GM18507 (cell line): ENCODE results near the gene CCDC88C.
"Not testable (repeated sequence)": the region's sequence is repeated elsewhere in the genome, so short reads cannot be mapped to it uniquely, and the experiment has no call there.

ENCODE experiments used
- DNase-seq: peaks from one replicate; pipeline ENCODE4 v3.0.0; 2011; ENCODE audit warnings: low read depth; ENCODE audit not compliant: insufficient read length; ENCODE audit errors: extremely low spot score
- FAIRE-seq: peaks from 2 replicates; lab custom pipeline; 2011; peaks lifted over from hg19 to GRCh38; lab: Jason Lieb, UNC

Gene CCDC88C

GRCh38 chr14:91417120-91417982 lies at the start of gene CCDC88C:
CCDC88C (minus strand) TSS chr14:91417820; CDS start chr14:91417690, 130 bp downstream.
- DNase-seq (peak; percentile 44), FAIRE-seq (no peak)

DNA sequence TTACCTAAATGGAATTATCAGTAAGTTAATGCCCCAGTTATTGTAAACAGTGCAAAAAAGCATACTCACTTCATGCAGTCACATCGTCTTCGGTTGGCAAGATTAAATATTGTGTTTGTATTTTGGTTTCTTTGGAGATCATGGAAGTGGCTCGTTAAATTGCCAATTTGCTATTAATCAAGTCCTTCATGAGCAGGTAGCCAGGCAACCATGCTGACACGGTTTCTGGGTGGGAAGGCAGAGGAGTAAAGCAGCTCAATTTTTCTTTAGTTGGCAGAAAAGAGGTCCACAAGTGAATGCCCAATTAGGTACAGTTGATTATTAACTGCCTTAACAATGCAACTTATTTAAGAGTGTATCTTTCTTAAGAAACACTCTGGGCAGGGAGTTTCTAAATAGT lies 48.6 kb upstream of the CCDC88C start:
- no peak for DNase-seq
- no peak for FAIRE-seq

- DNase-seq (no peak), FAIRE-seq (no peak)
Measured at GRCh38 chr14:91464615-91465205, 47.1 kb upstream of the CCDC88C start.

- no peak for FAIRE-seq
- DNase-seq, result no peak
Measured at GRCh38 chr14:91458612-91459011, 41.0 kb upstream of the CCDC88C start.

DNA sequence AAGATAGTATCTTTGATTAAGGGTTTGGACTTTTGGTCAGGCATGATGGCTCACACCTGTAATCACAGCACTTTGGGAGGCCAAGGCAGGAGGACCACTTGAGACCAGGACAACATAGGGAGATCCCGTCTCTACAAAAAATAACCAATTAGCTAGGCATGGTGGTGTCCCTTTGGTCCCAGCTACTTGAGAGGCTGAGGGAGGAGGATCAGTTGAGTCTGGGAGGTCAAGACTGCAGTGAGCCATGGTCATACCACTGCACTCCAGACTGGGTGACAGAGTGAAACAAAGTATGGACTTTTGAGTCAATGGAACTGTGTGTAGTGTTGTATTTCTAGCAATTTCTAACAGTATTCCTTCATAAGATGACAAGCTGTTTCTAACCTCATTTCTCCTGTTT lies 38.7 kb upstream of the CCDC88C start:
- no peak for DNase-seq
- no peak for FAIRE-seq

DNA sequence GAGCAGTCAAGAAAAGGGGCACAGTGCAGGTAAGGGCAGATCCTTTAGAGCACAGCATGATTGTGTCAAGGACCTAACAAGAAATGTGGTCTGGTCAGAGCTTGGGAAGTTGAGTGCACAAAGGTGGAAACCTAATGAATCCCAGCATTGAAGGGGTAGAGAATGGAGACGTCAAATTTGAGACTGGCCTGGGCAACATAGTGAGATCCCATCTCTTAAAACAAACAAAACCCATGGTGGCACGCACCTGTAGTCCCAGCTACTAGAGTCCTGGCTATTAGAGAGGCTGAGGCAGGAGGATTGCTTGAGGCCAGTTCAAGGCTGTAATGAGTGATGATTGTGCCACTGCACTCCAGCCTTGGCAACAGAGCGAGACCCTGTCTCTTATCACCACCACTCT lies 37.0 kb upstream of the CCDC88C start:
- DNase-seq (no peak), FAIRE-seq (no peak)

DNA sequence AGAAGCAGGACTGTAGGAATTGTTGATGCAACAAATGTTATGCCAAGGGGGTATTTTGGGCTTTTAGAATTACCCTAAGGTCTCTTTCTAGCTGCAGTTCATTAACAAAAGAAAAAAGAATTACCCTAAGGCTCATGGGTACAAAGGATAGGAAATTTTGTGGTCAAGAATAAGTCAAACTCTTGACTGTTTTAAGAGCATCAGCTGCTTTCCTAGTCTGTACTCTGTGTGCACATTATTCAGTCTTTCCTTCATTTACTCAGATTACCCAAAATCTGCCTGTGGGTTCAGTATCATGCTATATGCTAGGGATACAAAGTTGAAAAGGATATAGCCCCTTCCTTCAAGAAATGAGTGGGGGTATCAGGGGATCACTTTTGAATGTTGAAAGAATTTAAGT lies 36.5 kb upstream of the CCDC88C start:
- DNase-seq, result no peak
- FAIRE-seq, result no peak

DNA sequence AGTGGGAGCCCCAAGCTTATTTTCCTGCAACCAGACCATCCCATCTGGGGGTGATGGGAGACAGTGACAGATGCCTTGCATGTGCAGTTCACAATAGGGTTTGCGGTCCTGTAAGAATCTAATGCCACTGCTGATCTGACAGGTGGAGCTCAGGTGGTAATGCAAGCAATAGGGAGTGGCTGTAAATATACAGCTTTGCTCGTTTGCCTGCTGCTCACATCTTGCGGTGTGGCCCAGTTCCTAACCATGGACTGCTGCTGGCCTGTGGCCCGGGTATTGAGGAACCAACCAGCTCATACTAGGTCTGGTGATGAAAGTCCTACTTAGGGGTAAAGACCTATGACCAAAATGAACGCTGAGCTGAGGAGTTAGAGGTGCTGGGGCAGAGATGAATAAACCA lies 36.1 kb upstream of the CCDC88C start:
- FAIRE-seq (no peak), DNase-seq (no peak)

DNA sequence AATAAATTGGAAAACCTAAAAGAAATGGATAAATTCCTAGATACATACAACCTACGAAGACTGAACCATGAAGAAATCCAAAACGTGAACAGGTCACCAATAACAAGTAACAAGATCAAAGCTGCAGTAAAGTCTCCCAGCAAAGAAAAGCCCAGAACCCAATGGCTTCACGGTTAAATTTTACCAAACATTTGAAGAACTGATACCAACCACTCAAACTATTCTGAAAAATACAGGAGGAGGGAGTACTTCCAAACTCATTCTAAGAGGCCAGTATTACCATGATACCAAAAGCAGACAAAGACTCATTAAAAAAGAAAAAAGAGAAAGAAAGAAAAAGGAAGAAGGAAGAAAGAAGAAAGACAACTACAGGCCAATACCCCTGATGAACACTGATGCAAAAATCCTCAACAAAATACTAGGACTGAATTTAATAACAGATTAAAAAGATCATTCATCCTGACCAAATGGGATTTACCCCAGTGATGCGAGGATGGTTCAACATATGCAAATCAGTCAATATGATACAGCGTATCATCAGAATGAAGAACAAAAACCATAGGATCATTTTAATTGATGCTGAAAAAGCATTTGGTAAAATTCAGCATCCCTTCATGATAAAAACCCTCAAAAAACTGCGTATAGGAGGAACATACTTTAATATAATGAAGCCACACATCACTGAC lies 26.9 kb upstream of the CCDC88C start:
- peak; percentile 65 for FAIRE-seq
- no peak for DNase-seq

- FAIRE-seq (no peak), DNase-seq (no peak)
Measured at GRCh38 chr14:91439345-91439744, 21.7 kb upstream of the CCDC88C start.

DNA sequence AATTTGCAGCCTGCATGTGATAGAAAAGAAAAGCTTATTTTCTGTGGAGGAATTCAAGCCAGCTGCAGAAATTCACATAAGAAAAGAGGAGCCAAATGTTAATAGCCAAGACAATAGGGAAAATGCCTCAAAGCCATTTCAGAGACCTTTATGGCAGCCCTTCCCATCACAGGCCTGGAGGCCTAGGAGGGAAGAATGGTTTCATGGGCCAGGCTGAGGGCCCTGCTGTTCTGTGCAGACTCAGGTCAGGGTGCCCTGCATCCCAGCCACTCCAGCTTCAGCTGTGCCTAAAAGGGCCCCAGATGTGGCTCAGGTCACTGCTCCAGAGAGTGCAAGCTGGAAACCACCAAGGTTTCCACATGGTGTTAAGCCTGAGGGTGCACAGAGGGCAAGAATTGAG lies 21.2 kb upstream of the CCDC88C start:
- DNase-seq, result no peak
- no peak for FAIRE-seq

GRCh38 chr14:91436266-91436665 lies 18.6 kb upstream of the CCDC88C start:
- not testable (repeated sequence) for DNase-seq, FAIRE-seq

DNA sequence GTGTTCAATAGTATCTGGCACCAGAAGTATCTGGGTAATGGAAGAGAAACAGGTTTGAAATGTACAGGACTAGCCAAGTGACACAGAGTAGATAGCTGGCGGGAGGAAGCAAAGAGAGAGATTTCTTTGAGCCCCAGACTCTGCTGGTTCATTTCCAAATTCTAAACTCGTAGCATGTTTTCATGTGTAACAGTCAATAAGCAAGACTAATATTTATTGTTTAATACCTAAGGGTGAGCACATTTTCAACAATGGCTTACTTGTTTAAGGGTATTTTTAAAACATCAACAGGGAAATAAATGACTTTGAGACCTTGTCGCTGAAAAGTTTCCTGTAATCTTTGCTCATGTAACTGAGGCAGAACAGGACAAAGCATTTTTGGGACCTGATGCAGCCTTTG lies 11.8 kb upstream of the CCDC88C start:
- DNase-seq, result no peak
- no peak for FAIRE-seq

DNA sequence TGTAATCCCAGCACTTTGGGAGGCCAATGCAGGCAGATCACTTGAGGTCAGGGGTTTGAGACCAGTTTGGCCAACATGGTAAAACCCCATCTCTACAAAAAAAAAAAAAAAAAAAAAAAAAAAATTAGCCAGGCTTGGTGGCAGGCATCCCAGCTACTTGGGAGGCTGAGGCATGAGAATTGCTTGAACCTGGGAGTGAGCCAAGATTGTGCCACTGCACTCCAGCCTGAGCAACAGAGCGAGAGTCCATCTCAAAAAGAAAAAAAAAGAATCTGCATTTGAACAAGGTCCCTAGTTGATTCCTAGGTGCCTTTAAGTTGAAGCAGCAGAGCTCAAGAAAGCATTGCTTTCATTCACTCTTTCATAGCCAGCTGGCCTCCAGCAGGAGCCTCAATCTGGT lies 11.3 kb upstream of the CCDC88C start:
- not testable (repeated sequence) for DNase-seq, FAIRE-seq

- not testable (repeated sequence) for DNase-seq, FAIRE-seq
Measured at GRCh38 chr14:91425531-91425944, 7.9 kb upstream of the CCDC88C start.

DNA sequence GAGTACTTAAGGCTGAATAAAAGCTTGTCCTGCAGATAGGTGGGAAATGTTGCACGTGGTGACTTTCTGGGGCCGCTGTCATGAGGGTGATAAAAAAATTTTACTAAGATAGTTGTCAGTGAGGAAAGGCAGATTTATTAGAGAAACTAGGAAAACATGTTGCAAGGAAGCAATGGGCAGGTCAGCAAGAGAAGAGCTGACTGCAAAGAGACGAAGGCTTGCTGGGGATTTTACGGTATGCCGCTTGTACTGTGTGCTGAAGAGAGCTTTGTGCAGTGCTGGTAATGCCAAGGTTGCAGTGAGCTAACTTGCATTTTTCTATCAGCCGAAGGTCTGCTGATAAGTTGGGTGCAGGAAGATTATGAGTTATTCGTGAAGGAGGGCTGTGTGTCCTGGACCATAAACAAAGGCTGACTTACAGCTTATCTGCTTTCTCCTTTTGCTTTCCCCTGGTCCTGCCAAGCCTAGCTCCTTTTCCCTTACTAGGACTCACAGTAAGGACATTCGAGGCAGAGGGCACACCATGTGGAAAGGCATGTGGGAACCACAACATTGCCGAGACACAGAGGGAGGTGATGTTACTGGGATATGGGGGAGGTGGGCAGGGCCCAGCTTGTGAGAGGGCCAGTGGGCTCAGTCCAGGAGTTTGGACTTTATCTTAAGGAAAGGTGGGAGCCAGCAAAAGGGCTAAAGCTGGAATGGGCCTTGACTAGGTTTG lies 7.4 kb upstream of the CCDC88C start:
- no peak for DNase-seq
- no peak for FAIRE-seq

DNA sequence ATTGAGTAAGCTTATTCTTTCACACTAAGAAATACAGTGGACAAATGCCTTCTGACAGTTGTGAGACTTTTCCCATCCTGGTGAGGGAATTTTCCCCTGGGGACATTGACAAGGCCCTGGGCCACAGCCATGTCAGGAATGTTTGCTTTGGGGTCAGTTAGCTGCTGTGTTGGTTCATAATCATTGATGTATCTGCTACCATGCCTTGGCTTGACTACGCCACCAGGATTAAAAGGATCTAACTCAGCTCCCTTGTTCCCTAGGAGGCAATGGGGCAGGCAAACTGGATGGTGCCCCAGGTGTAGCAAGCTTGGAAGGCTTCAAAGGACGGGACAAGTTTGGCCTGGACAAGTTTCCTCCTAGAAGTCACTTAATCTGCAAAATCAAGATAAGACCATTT lies 3.1 kb upstream of the CCDC88C start:
- no peak for FAIRE-seq
- no peak for DNase-seq

GRCh38 chr14:91419451-91419850 lies 1.8 kb upstream of the CCDC88C start:
- DNase-seq, result no peak
- no peak for FAIRE-seq

- no peak for DNase-seq
Measured at GRCh38 chr14:91419044-91419397, 1.4 kb upstream of the CCDC88C start.

More at GRCh38 chr14:91419044-91419397, 1.4 kb upstream of the CCDC88C start:
- peak; percentile 51 for FAIRE-seq
